HG03108 (cell line): ENCODE measurements around the gene CDC42SE1.
"Not testable (repeated sequence)": the region's sequence is repeated elsewhere in the genome, so short reads cannot be mapped to it uniquely, and the experiment has no call there.

Source experiments
- ATAC-seq: cut with Tn5 transposase; IDR thresholded peaks from one replicate; pipeline ENCODE4 v1.9.1; 2021; ENCODE audit warnings: moderate library complexity; ENCODE audit not compliant: unreplicated experiment

The CDC42SE1 gene, protein sequence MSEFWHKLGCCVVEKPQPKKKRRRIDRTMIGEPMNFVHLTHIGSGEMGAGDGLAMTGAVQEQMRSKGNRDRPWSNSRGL

DNA sequence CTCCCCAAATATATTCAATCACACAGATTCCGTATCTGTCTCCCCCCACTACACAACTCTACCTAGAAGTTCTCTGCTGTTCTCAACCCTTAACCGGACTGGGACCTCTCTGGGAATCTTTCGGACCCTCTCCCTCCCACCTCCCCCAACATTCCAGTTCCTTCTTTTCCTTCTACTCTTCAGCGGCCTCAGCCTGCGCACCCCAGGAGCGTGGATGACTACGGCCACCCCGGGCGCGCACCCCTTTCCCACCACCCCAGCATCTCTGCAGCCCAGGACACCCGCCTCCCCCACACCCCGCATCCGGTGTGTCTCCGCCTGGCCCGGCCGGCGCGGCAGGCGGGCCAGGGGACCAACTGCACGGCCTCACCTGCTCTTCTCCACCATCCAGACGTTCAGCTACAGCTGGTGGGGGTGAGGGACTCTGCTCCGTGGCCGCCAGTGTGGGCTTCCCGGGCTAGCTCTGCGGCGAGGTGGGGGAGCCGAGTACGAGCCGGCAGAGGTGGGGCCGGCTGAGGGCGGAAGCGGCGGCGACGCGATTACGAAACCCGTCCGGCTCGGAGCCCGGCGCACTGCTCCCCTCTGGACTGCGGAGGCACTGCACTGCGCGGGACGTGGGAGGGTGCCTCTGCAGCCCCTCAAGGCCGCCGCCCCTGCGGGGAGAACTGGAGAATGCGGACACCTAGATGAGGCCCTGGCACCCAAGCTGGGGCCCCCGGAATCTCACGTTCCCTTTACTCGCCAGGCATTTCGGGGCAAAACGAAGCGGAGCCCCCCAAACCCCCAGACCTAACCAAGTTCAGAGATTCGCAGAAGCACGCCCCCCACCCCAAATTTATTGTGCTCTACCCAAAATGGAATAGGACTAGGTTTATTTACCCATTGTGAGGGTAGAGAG is at the start of gene CDC42SE1:
Gene CDC42SE1 (minus strand): TSS at position 514 of the 898 bp plus-strand sequence. CDS start 3,892 bp downstream, outside the sequence.
- ATAC-seq, result peak; percentile 79

DNA sequence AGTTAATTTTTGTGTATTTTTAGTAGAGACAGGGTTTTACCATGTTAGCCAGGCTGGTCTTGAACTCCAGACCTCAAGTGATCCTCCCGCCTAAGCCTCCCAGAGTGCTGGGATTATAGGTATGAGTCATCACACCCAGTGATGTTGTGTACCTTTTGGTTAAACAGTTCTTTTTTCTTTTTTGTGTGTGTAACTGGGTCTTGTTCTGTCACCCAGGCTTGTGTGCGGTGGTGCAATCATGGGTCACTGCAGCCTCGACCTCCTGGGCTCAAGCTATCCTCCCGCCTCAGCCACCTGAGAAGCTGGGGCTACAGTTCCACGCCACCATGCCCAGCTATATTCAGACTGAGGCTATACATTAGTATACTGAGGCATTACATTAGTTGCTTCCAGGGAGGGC is 48.9 kb upstream of the CDC42SE1 start:
- no peak for ATAC-seq

DNA sequence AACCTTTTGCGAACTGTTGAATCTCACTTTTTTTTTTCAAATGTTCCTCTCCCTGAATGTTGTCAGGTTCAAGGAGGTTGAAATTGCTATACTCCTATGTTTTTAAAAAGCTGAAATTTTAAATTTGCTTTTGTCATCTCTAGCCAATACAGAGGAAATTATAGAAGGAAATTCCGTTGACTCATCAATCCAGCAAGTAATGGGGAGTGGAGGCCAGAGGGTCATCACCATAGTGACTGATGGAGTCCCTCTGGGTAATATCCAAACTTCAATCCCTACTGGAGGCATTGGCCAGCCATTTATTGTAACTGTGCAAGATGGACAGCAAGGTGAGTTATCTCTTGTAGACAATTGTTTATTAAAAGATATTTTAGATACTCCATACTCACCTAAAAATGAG is 47.5 kb upstream of the CDC42SE1 start:
- ATAC-seq, result no peak

GRCh38 chr1:151104630-151105029 is 45.2 kb upstream of the CDC42SE1 start:
- ATAC-seq, result no peak

DNA sequence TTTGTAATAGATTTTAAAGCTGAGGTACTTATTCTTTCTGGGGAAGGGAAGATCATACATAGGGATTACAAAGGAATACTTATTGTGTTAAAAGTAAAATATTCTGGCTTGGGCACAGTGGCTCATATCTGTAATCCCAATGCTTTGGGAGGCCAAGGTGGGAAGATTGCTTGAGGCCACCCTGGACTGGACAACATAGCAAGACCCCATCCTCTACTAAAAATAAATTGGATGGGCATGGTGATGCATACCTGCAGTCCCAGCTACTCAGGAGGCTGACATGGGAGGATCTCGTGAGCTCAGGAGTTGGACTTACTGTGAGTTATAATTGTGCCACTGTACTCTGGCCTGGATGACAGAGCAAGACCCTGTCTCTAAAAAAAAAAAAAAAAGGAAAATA is 38.7 kb upstream of the CDC42SE1 start:
- no peak for ATAC-seq

- not testable (repeated sequence) for ATAC-seq
These were observed 38.0 kb upstream of the CDC42SE1 start for GRCh38 chr1:151097426-151097825.

DNA sequence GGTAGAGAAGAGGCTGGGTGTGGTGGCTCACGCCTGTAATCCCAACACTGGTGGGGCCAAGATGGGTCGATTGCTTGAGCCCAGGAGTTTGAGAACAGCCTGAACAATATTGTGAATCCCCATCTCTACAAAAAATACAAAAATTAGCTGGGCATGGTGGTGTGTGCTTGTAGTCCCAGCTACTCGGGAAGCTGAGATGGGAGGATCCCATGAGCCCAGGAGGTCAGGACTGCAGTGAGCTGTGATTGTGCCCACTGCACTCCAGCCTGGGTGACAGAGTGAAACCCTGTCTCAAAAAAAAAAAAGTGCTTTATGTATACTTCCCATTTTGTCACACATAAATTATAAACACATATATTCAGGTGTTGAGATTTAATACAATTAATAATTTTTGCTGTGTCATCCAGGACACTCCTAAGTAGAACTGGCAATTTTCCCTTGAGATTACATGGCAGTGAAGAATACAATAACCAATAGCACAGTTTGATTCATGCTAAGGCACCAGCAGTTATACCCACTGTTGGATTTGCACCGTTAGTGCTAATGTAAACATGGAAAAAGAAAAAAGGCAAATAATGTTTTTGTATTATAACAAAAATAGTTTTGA is 26.6 kb upstream of the CDC42SE1 start:
- no peak for ATAC-seq

GRCh38 chr1:151072224-151072623 is 12.8 kb upstream of the CDC42SE1 start:
- ATAC-seq, result no peak

DNA sequence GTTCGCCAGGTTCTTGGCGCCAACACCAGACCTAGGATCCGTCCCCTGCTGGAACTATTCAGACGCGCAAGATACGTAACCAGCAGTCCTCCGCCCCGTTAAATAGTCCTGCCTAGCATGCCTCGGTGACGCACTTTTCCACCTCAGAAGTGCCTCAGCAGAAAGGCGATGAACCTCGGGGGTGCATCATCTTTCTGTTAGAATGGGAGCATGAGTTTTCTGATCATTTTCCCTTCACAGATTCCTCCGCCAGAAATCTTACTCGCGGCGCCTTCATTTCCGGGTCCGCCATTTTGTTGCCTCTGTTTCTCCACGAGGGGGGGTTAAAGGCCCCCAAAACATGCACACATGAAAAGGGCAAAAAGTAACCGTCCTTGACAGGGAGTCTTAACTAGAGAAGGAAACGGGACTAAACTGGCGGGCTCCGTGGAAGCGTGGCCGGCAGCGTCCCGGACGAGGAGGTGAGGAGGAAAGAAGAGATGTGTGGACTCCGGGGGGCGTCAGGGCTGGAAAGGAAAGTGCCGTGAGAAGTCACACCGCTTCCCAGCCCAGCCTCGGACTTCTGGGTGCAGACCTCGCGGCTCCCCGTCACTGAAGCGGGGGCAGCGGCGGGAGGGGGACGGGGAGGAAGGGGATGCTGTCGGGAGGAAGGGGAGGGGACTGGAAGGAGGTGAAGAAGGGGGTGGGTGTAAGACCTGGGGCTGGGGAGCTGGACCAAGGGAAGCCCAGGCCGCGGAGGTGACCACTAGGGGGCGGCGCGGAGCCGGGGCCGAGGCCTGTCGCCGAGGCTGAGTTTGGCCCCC is 11.3 kb upstream of the CDC42SE1 start, which contains the start of gene GABPB2:
Gene GABPB2 (plus strand): TSS at position 288 of the 803 bp plus-strand sequence. CDS start 17,429 bp downstream, outside the sequence.
- peak; percentile 74 for ATAC-seq

GRCh38 chr1:151069103-151069486 is 9.7 kb upstream of the CDC42SE1 start:
- no peak for ATAC-seq

DNA sequence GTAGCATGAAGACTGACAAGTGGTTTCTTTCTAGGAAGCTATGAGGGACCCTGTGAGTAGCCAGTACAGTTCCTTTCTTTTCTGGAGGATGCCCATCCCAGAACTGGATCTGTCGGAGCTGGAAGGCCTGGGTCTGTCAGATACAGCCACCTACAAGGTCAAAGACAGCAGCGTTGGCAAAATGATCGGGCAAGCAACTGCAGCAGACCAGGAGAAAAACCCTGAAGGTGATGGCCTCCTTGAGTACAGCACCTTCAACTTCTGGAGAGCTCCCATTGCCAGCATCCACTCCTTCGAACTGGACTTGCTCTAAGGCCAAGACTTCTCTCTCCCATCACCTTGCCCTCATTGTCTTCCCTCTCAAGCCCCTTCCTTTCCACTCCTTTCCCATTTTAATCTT is 7.8 kb upstream of the CDC42SE1 start:
- no peak for ATAC-seq

DNA sequence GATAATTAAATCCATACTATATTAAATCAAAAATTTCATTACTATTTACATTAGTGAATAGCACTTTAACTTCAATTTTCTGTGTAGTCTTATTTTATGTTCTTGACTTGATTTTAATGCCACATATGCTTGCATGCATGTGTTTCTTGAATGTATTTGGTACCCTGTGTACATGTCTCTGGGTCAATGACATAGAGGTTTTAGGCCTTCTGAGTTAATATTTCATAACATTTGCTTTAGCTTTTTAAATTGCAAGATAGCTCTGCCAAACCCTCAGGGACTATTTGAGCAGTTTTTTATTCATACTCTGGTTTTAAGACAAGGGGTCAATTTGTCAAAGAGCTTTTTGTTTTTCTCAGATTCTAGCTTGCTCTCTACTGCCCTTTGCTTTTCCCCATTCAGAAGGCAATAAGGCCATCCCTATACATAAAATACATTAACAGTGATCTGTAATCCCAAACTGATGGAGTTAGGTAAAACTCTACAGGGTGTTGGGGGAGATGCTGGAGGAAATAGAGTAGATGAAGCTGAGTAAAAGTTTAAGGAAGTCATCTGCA is 5.7 kb upstream of the CDC42SE1 start:
- ATAC-seq, result no peak

- ATAC-seq, result no peak
These were observed 3.4 kb upstream of the CDC42SE1 start for GRCh38 chr1:151062741-151063371.

DNA sequence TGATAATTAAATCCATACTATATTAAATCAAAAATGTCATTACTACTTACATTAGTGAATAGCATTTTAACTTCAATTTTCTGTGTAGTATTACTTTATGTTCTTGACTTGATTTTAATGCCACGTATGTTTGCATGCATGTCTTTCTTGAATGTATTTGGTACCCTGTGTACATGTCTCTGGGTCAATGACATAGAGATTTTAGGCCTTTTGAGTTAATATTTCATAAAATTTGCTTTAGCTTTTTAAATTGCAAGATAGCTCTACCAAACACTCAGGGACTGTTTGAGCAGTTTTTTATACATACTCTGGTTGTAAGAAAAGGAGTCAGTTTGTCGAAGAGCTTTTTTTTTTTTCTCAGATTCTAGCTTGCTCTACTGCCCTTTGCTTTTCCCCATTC is 2.3 kb upstream of the CDC42SE1 start:
- no peak for ATAC-seq

GRCh38 chr1:151060657-151061421 is 1.4 kb upstream of the CDC42SE1 start:
- ATAC-seq, result no peak

DNA sequence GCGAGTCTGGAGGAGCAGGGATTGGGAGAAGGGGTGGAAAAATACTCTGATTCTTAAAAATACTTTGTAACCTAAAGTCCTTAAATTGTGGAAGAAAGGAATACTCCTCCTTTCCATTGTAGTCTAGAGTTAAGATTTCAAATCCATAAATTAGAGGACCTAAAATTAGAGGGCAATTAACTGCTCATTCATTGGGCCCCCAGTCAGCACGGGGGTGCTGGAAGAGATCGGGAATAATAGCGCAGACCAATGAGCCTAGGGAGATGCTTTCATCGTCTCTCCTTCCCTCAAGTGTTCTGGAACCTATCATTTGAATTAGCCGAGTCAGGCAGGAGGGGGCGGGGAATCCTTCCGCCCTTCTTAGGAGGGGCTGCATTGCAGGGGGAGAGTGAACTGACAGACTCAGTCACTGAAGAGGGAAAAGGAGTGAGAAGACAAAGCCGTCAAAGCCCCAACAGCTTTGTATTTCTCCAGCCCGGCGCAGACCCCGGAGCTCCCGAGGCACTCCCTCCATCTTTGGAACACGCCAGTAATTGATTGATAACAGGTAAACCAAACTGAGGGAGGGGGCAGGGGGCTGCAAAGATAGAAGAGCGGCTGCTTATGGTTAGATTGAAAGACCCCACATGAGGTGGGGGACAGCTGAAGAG is 710 bp upstream of the CDC42SE1 start, which contains the start of gene MLLT11:
Gene MLLT11 (plus strand): TSS at position 391 of the 650 bp plus-strand sequence. CDS start 6,828 bp downstream, outside the sequence.
- ATAC-seq, result no peak

- ATAC-seq, result no peak
These were observed 730 bp downstream of the CDC42SE1 start for GRCh38 chr1:151058692-151059091.

DNA sequence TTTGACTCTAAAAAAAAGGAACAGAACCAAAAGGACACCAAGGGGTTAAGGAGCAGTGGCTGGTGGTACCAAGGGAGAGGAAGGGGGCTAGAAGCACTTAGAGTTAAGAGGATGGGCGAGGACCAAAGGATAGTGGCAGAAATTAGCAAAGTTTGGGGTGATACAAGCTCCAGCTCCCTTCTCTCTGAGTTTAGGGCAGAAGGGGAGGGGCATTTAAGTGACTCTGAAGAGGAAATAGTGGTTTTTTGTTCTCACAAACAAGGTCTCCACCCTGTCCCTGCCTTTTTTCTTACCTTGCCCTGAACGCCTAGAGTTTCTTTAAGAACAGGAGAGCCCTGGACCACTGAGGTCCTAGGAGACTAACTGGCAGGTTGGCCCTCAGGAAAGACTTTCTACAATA is 3.3 kb downstream of the CDC42SE1 start:
- ATAC-seq, result no peak

DNA sequence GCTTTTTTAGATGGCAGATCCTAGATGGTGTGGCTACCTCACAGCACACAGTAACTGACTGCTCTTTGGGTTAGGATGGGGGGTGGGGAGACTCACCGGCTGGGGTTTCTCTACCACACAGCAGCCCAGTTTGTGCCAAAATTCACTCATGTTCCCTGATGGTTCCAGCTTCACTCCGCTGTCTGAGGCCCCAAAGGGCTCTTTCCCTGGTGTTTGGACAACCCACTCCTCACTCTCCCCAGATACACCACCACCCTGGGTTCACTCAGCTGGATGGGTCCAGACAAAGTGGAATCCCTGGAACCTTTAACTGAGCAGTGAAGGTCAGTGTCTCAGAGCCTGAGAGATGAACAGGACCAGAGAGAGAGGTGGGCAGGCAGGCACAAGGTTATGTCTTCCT is 3.8 kb downstream of the CDC42SE1 start:
- ATAC-seq, result no peak
